HepG2 (cell line): ENCODE results near the gene RPH3AL. TPM values are rescaled to one million over a fixed set of nuclear protein-coding genes. Genes with fewer than 3 reads are reported as not detected.

ENCODE experiments used
- AFF4 ChIP-seq: sonication (generic); formaldehyde crosslinking; IDR thresholded peaks from 2 replicates; pipeline ENCODE4 v1.4.0; 2020; ENCODE audit warnings: missing genetic modification reagents
- ATF4 ChIP-seq, 2 experiments: fragments of 450-650 bp in 1 of 2; sonication (generic) in 1 of 2; formaldehyde crosslinking; IDR thresholded peaks; 2 replicates each; pipeline versions ENCODE4 v1.5.0 to v1.8.0; 2020 to 2022; ENCODE audit warnings: mild to moderate bottlenecking in 1 of 2, missing genetic modification reagents in 1 of 2
- E2F5 ChIP-seq: sonication (generic); formaldehyde crosslinking; conservative IDR thresholded peaks from 2 replicates; pipeline ENCODE4 v1.4.0; 2020; ENCODE audit warnings: missing genetic modification reagents
- ETV6 ChIP-seq: sonication (generic); formaldehyde crosslinking; conservative IDR thresholded peaks from 2 replicates; pipeline ENCODE4 v1.4.0; 2020; ENCODE audit warnings: missing genetic modification reagents
- IKZF1 ChIP-seq: fragments of 450-650 bp; IDR thresholded peaks from 2 replicates; pipeline ENCODE4 v1.7.1; 2016
- MED13 ChIP-seq: sonication (generic); formaldehyde crosslinking; IDR thresholded peaks from 2 replicates; pipeline ENCODE4 v1.5.0; 2020; ENCODE audit warnings: missing genetic modification reagents
- RXRB ChIP-seq: IDR thresholded peaks from 2 replicates; pipeline ENCODE4 v1.6.1; 2016; ENCODE audit warnings: borderline replicate concordance, missing genetic modification reagents, missing compliant biosample characterization
- SMAD9 ChIP-seq: sonication (generic); formaldehyde crosslinking; IDR thresholded peaks from 2 replicates; pipeline ENCODE4 v1.5.1; 2020; ENCODE audit warnings: mild to moderate bottlenecking, missing genetic modification reagents
- SOX6 ChIP-seq, 2 experiments: fragments of 450-650 bp in 1 of 2; sonication (generic) in 1 of 2; formaldehyde crosslinking in 1 of 2; IDR thresholded peaks; 2 replicates each; pipeline versions ENCODE4 v1.4.0 to v1.6.1; 2017 to 2020; ENCODE audit warnings: antibody characterized with exemption in 1 of 2, mild to moderate bottlenecking in 1 of 2, missing genetic modification reagents in 1 of 2
- TAF1 ChIP-seq: sonication (generic); formaldehyde crosslinking; IDR thresholded peaks from 2 replicates; pipeline ENCODE4 v1.4.0; 2020; ENCODE audit warnings: missing genetic modification reagents
- ZBTB4 ChIP-seq: sonication (generic); formaldehyde crosslinking; IDR thresholded peaks from 2 replicates; pipeline ENCODE4 v1.4.0; 2020; ENCODE audit warnings: missing genetic modification reagents, mild to moderate bottlenecking, borderline replicate concordance
- ZKSCAN5 ChIP-seq: sonication (generic); formaldehyde crosslinking; IDR thresholded peaks from 2 replicates; pipeline ENCODE4 v1.5.1; 2020; ENCODE audit warnings: mild to moderate bottlenecking, missing genetic modification reagents
- ZNF10 ChIP-seq: sonication (generic); formaldehyde crosslinking; IDR thresholded peaks from 2 replicates; pipeline ENCODE4 v1.4.0; 2020; ENCODE audit warnings: mild to moderate bottlenecking, low read depth, missing genetic modification reagents, borderline replicate concordance
- ZNF326 ChIP-seq: sonication (generic); formaldehyde crosslinking; IDR thresholded peaks from 2 replicates; pipeline ENCODE4 v1.4.0; 2020; ENCODE audit warnings: missing genetic modification reagents, borderline replicate concordance
- ZNF343 ChIP-seq: sonication (generic); formaldehyde crosslinking; IDR thresholded peaks from 2 replicates; pipeline ENCODE4 v1.4.0; 2020; ENCODE audit warnings: mild to moderate bottlenecking, missing genetic modification reagents
- ZNF350 ChIP-seq: sonication (generic); formaldehyde crosslinking; IDR thresholded peaks from 2 replicates; pipeline ENCODE4 v1.4.0; 2020; ENCODE audit warnings: mild to moderate bottlenecking, low read depth, missing genetic modification reagents, borderline replicate concordance
- ZNF441 ChIP-seq: sonication (generic); formaldehyde crosslinking; IDR thresholded peaks from 2 replicates; pipeline ENCODE4 v1.7.0; 2021; ENCODE audit warnings: missing genetic modification reagents, borderline replicate concordance
- ZSCAN5A ChIP-seq: sonication (generic); formaldehyde crosslinking; IDR thresholded peaks from 2 replicates; pipeline ENCODE4 v1.8.0; 2022; ENCODE audit warnings: mild to moderate bottlenecking, missing genetic modification reagents, borderline replicate concordance
- polyA plus RNA-seq, 8 experiments: library from polyadenylated mRNA; depleted of rRNA in 3 of 8; stranded (reverse) in 7 of 8; unstranded in 1 of 8; fragments of >200 nt; fragmentation: Illumina TruSeq in 4 of 8; extraction: Trizol in 4 of 8; gene quantifications; 2 replicates each; pipeline versions ENCODE4 v1.2.1 to v1.2.3, GENCODE V29; 2011 to 2016; ENCODE audit warnings: low read depth in 4 of 8, missing spikeins in 1 of 8, mixed read lengths in 1 of 8; ENCODE audit not compliant: insufficient read depth in 1 of 8
- total RNA-seq, 5 experiments: library from RNA; depleted of rRNA; stranded (reverse); fragments of >200 nt; fragmentation: Illumina TruSeq; extraction: Trizol; gene quantifications; 2 replicates each; pipeline ENCODE4 v1.2.3, GENCODE V29; 2016; ENCODE audit warnings: low read depth in 1 of 5

Gene RPH3AL
- total and polyA plus RNA-seq, 2 of the 13 experiments (the other 11 are each of a cell fraction or from before 2014, with no cell fraction given): 7.8 to 16.4 TPM

- no peak for TF ChIP-seq AFF4 (CRISPR knock-in tag)
- peak; percentile 68; the same call in 1 of the 2 replicates for TF ChIP-seq ZBTB4 (CRISPR knock-in tag)
- no peak for TF ChIP-seq E2F5 (CRISPR knock-in tag)
- no peak for TF ChIP-seq ATF4 (CRISPR knock-in tag; IDR thresholded peaks at IDR 0.05)
- TF ChIP-seq ZNF343 (CRISPR knock-in tag): peak; percentile 86; the same call in 1 of the 2 replicates
- TF ChIP-seq ZNF10 (CRISPR knock-in tag): no peak
- no peak for TF ChIP-seq IKZF1
- TF ChIP-seq MED13 (CRISPR knock-in tag): peak; percentile 26; the same call in 1 of the 2 replicates
- no peak for TF ChIP-seq ETV6 (CRISPR knock-in tag)
- TF ChIP-seq ZSCAN5A (CRISPR knock-in tag): no peak; the same call in 1 of the 2 replicates
- peak; percentile 84; the same call in 1 of the 2 replicates for TF ChIP-seq ZNF441 (CRISPR knock-in tag)
- TF ChIP-seq SOX6 (IDR thresholded peaks at IDR 0.05): no peak
- peak; percentile 71 for TF ChIP-seq SOX6 (CRISPR knock-in tag; IDR thresholded peaks at IDR 0.05)
- peak; percentile 51 for TF ChIP-seq RXRB (CRISPR knock-in tag)
- TF ChIP-seq ZNF326 (CRISPR knock-in tag): no peak
- peak; percentile 82; the same call in 1 of the 2 replicates for TF ChIP-seq ZNF350 (CRISPR knock-in tag)
- TF ChIP-seq TAF1 (CRISPR knock-in tag): peak; percentile 78
- no peak for TF ChIP-seq SMAD9
- TF ChIP-seq ZKSCAN5: no peak
These were observed at the start of gene RPH3AL (continued) for GRCh38 chr17:352421-353212.
